Endodermal cell (in vitro differentiated cells): ENCODE results near the gene PLEKHG4B. TPM values are rescaled to one million over a fixed set of nuclear protein-coding genes. Genes with fewer than 3 reads are reported as not detected.
A peak's percentile ranks its signal among the peaks of the same experiment; 100 is the strongest.

Experiments used
- DNase-seq: peaks from one replicate; pipeline ENCODE4 v3.0.0-alpha.2; 2017
- H3K27ac ChIP-seq: 2 replicates; pipeline ENCODE4 v1.5.1; 2013; ENCODE audit warnings: mild to moderate bottlenecking, low read depth, low read length, moderate library complexity
- H3K27me3 ChIP-seq: 2 replicates; pipeline ENCODE4 v1.6.1; 2013; ENCODE audit warnings: mild to moderate bottlenecking, low read length, moderate library complexity; ENCODE audit not compliant: insufficient read depth, control insufficient read depth, poor library complexity, severe bottlenecking
- H3K36me3 ChIP-seq: 2 replicates; pipeline ENCODE4 v1.7.0; 2013; ENCODE audit warnings: mild to moderate bottlenecking, low read length, moderate library complexity; ENCODE audit not compliant: control insufficient read depth, insufficient read depth
- H3K4me1 ChIP-seq: one replicate; pipeline ENCODE4 v1.7.0; 2013; ENCODE audit warnings: low read length; ENCODE audit not compliant: control insufficient read depth, insufficient read depth
- H3K4me3 ChIP-seq: 2 replicates; pipeline ENCODE4 v1.5.1; 2013; ENCODE audit warnings: mild to moderate bottlenecking, low read length, moderate library complexity
- H3K9ac ChIP-seq: 2 replicates; pipeline ENCODE4 v1.6.1; 2013; ENCODE audit warnings: mild to moderate bottlenecking, low read length, moderate library complexity; ENCODE audit not compliant: poor library complexity, severe bottlenecking; ENCODE audit errors: extremely low read depth
- H3K9me3 ChIP-seq: 2 replicates; pipeline ENCODE4 v1.6.1; 2013; ENCODE audit warnings: mild to moderate bottlenecking, low read length, moderate library complexity; ENCODE audit not compliant: control insufficient read depth
- H3K27ac Mint-ChIP-seq: 2 replicates; pipeline ENCODE4 v1.8.0; 2020; ENCODE audit warnings: mixed read lengths
- H3K27me3 Mint-ChIP-seq: 2 replicates; pipeline ENCODE4 v1.8.0; 2021; ENCODE audit warnings: mild to moderate bottlenecking, mixed read lengths; ENCODE audit not compliant: insufficient read depth
- H3K36me3 Mint-ChIP-seq: 2 replicates; pipeline ENCODE4 v1.8.0; 2020; ENCODE audit warnings: low read depth, mixed read lengths
- H3K4me1 Mint-ChIP-seq: 2 replicates; pipeline ENCODE4 v1.8.0; 2020; ENCODE audit warnings: mixed read lengths
- H3K4me3 Mint-ChIP-seq: 2 replicates; pipeline ENCODE4 v1.8.0; 2020; ENCODE audit warnings: mild to moderate bottlenecking, moderate library complexity, mixed read lengths
- H3K9me3 Mint-ChIP-seq: 2 replicates; pipeline ENCODE4 v1.8.0; 2020; ENCODE audit warnings: mild to moderate bottlenecking, mixed read lengths
- CTCF ChIP-seq: fragments of 200-600 bp; sonication (generic); conservative IDR thresholded peaks from 2 replicates; pipeline ENCODE4 v1.5.0; 2021; ENCODE audit warnings: antibody characterized with exemption, mild to moderate bottlenecking
- WGBS, 2 experiments: methylation state at CpG; one replicate each; pipeline versions ENCODE4 v1.1.5 to v1.1.7; 2013; ENCODE audit warnings: missing lambda C conversion rate in 2 of 2, mixed read lengths in 1 of 2; ENCODE audit not compliant: insufficient coverage in 1 of 2, insufficient read length in 1 of 2; 5-methylcytosine and 5-hydroxymethylcytosine counted together
- total RNA-seq, 2 donors: library from RNA; stranded (reverse); fragmentation: NEBNext Ultra II Directional in 1 of 2; extraction: Animal tissue kit (Norgen Biotek cat#: 25700) in 1 of 2; gene quantifications; 2 replicates in 1 of 2; 3 replicates in 1 of 2; pipeline ENCODE4 v1.2.1, GENCODE V29; 2021

PLEKHG4B gene
- total RNA-seq, 2 donors from 2014 or later: 16.3 to 22.8 TPM

DNA sequence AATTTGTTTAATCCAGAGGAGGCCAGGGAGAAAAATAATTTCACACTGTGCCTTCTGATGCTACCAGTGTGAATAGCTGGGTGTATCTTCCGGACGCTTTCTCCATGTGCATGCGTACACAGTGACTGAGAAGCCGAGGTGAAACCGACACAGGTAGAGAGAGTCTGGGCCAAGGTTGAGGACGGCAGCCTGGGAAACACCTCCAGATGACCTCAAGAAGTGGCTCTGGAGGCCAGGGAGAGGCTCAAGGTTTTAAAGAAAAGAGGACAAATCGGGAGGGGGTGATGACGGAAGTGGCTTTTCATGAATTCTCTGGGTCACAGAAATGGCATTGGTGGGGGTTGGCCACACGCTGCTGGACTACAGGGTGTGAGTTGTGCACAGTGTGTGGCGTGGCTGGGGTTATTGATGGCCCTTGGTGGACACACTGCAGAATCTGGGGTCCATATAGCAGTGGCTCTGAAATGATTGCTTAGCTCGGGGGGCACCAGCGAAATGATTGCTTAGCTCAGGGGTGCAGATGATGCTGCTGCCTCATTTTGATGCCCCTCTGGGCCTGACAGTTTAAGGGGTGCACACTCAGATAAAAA lies 65.3 kb downstream of the PLEKHG4B start:
- Histone ChIP-seq H3K27ac (no peak overlapping the region), H3K4me1 (no peaks in the 10 kb centered on the region), H3K9me3 (no peaks in the 10 kb centered on the region), H3K4me3 (no peak overlapping the region), H3K36me3 (no peaks in the 10 kb centered on the region), H3K9ac (no peak overlapping the region), H3K27me3 (no peaks in the 10 kb centered on the region)
- Mint-ChIP-seq H3K9me3 (no peaks in the 10 kb centered on the region), H3K4me1 (no peaks in the 10 kb centered on the region), H3K36me3 (peaks cover 29% of the 10 kb centered on the region), H3K27ac (no peak overlapping the region), H3K27me3 (no peaks in the 10 kb centered on the region), H3K4me3 (no peak overlapping the region)
- 81 to 95% methylated on average over 5 to 12 of the region's 12 CpGs for WGBS, 2 experiments
- TF ChIP-seq CTCF: no peak
- DNase-seq: peak; percentile 22

DNA sequence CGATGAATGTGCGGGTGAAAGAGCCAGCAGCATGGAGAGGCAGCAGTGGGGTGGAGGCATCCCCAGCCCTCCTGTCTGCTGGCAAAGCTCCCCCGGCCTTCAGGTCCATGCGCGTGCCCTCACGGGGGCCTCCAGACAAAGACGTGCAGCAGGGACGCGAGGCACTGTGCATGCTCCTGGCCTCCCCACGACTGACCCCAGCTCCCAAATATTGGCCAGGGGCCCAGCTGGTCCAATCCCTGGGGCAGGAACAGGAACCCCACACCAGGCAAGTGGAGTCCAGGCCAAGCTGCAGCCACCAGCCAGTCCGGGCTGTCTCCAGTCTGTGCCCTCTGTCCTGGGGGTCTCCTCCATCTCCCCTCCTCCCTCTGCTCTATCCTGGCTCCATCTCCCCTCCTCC lies 65.8 kb downstream of the PLEKHG4B start:
- Histone ChIP-seq H3K4me1 (no peaks in the 10 kb centered on the region), H3K9ac (no peak overlapping the region), H3K4me3 (no peak overlapping the region), H3K27me3 (no peaks in the 10 kb centered on the region), H3K9me3 (no peaks in the 10 kb centered on the region), H3K27ac (no peak overlapping the region), H3K36me3 (no peaks in the 10 kb centered on the region)
- Mint-ChIP-seq H3K4me3 (no peak overlapping the region), H3K9me3 (no peaks in the 10 kb centered on the region), H3K27me3 (no peaks in the 10 kb centered on the region), H3K36me3 (peaks cover 29% of the 10 kb centered on the region), H3K4me1 (no peaks in the 10 kb centered on the region), H3K27ac (no peak overlapping the region)
- peak; percentile 24 for DNase-seq
- TF ChIP-seq CTCF: no peak
- 92 to 98% methylated on average over 8 to 11 of the region's 11 CpGs for WGBS, 2 experiments

- H3K4me3 Mint-ChIP-seq: no peak overlapping the region
- H3K27ac Mint-ChIP-seq: peak overlapping the region; percentile 26
- no peaks in the 10 kb centered on the region for H3K27me3 ChIP-seq
- no peak for TF ChIP-seq CTCF
- no peak overlapping the region for H3K4me3 ChIP-seq
- WGBS, 2 experiments: 90 to 94% methylated on average over 15 to 17 of the region's 17 CpGs
- H3K36me3 Mint-ChIP-seq: peaks cover 33% of the 10 kb centered on the region
- no peaks in the 10 kb centered on the region for H3K9me3 ChIP-seq
- H3K27ac ChIP-seq: no peak overlapping the region
- peak; percentile 34 for DNase-seq
- H3K4me1 Mint-ChIP-seq: no peaks in the 10 kb centered on the region
- H3K27me3 Mint-ChIP-seq: no peaks in the 10 kb centered on the region
- no peak overlapping the region for H3K9ac ChIP-seq
- no peaks in the 10 kb centered on the region for H3K4me1 ChIP-seq
- no peaks in the 10 kb centered on the region for H3K36me3 ChIP-seq
- peaks cover 2% of the 10 kb centered on the region for H3K9me3 Mint-ChIP-seq
Observed at GRCh38 chr5:158807-159447, 67.0 kb downstream of the PLEKHG4B start.
